Stimulated activated naive CD8-positive, alpha-beta T cell treated with anti-CD3 and anti-CD28 coated beads, Interleukin-15, Interleukin-2, amounts not matched to agents 100 U/mL and 50 U/mL, for 24 hours (primary cell): ENCODE results near the gene R3HDML.
A peak's percentile ranks its signal among the peaks of the same experiment; 100 is the strongest.

ENCODE experiments used
- ATAC-seq: fragments of 150-1000 bp; cut with Tn5 transposase; one replicate; pipeline ENCODE4 v1.10.0; 2021
- DNase-seq: peaks from one replicate; pipeline ENCODE4 v3.0.0; 2021

Gene R3HDML

GRCh38 chr20:44364068-44364467, 27.2 kb downstream of the R3HDML start:
- DNase-seq = no peak

GRCh38 chr20:44364780-44365179, 27.9 kb downstream of the R3HDML start:
- no peak for ATAC-seq
- no peak for DNase-seq

More at GRCh38 chr20:44364068-44364467, 27.2 kb downstream of the R3HDML start:
- no peak for ATAC-seq

GRCh38 chr20:44367746-44368145, 30.9 kb downstream of the R3HDML start:
- no peak for DNase-seq

GRCh38 chr20:44370639-44371218, 33.9 kb downstream of the R3HDML start:
- no peak for DNase-seq
- no peak for ATAC-seq

More at GRCh38 chr20:44367746-44368145, 30.9 kb downstream of the R3HDML start:
- no peak for ATAC-seq

- DNase-seq (no peak), ATAC-seq (no peak)
Observed at GRCh38 chr20:44382641-44383040, 45.8 kb downstream of the R3HDML start.

- ATAC-seq (peak; percentile 63), DNase-seq (peak; percentile 91)
Observed at GRCh38 chr20:44384423-44385027, 47.7 kb downstream of the R3HDML start.

- DNase-seq (peak; percentile 80), ATAC-seq (peak; percentile 92)
Observed at GRCh38 chr20:44388466-44389023, 51.7 kb downstream of the R3HDML start.

GRCh38 chr20:44389871-44390270, 53.0 kb downstream of the R3HDML start:
- no peak for DNase-seq
- ATAC-seq = no peak

GRCh38 chr20:44390280-44390679, 53.4 kb downstream of the R3HDML start:
- DNase-seq = no peak
- ATAC-seq = no peak

GRCh38 chr20:44392088-44392775, 55.4 kb downstream of the R3HDML start:
- ATAC-seq = no peak
- no peak for DNase-seq

GRCh38 chr20:44392776-44393607, 56.1 kb downstream of the R3HDML start:
- ATAC-seq (no peak), DNase-seq (no peak)

GRCh38 chr20:44393608-44394451, 57.0 kb downstream of the R3HDML start:
- DNase-seq = no peak
- ATAC-seq = no peak

- DNase-seq = no peak
Observed at GRCh38 chr20:44394452-44394701, 57.5 kb downstream of the R3HDML start.

GRCh38 chr20:44394702-44395460, 58.0 kb downstream of the R3HDML start:
- DNase-seq (no peak), ATAC-seq (no peak)

More at GRCh38 chr20:44394452-44394701, 57.5 kb downstream of the R3HDML start:
- ATAC-seq = no peak

GRCh38 chr20:44395461-44396340, 58.9 kb downstream of the R3HDML start:
- no peak for ATAC-seq
- DNase-seq = no peak

GRCh38 chr20:44396369-44397130, 59.7 kb downstream of the R3HDML start:
- ATAC-seq (no peak), DNase-seq (no peak)

GRCh38 chr20:44398335-44398734, 61.5 kb downstream of the R3HDML start:
- ATAC-seq (no peak), DNase-seq (no peak)

- no peak for ATAC-seq
- DNase-seq = no peak
Observed at GRCh38 chr20:44399446-44399845, 62.6 kb downstream of the R3HDML start.

- no peak for ATAC-seq
- no peak for DNase-seq
Observed at GRCh38 chr20:44400671-44400969, 63.8 kb downstream of the R3HDML start.
